Activated CD4-positive, alpha-beta T cell treated with anti-CD3 and anti-CD28 coated beads, Interleukin-2, amount 50 U/mL, for 1 hour (primary cell): ENCODE measurements around the gene AMH.

Source experiments
- DNase-seq: peaks from one replicate; pipeline ENCODE4 v3.0.0-alpha.2; 2020

Gene AMH

GRCh38 chr19:2251106-2252054 is 2.3 kb downstream of the AMH start:
- DNase-seq = no peak

GRCh38 chr19:2252055-2252796 is 3.1 kb downstream of the AMH start:
- DNase-seq = no peak

GRCh38 chr19:2252797-2253105 is 3.6 kb downstream of the AMH start:
- DNase-seq = no peak

GRCh38 chr19:2253106-2254063 is 4.3 kb downstream of the AMH start:
- peak; percentile 56 for DNase-seq

GRCh38 chr19:2254064-2254872 is 5.1 kb downstream of the AMH start:
- no peak for DNase-seq

GRCh38 chr19:2255112-2255845 is 6.2 kb downstream of the AMH start:
- DNase-seq = no peak

GRCh38 chr19:2255982-2256685 is 7.0 kb downstream of the AMH start, which contains the start of gene JSRP1:
Gene JSRP1, minus strand, starts transcription at chr19:2256417. Its CDS starts 1,103 bp downstream, at chr19:2255314.
- no peak for DNase-seq

GRCh38 chr19:2259336-2259735 is 10.2 kb downstream of the AMH start:
- no peak for DNase-seq

DNA sequence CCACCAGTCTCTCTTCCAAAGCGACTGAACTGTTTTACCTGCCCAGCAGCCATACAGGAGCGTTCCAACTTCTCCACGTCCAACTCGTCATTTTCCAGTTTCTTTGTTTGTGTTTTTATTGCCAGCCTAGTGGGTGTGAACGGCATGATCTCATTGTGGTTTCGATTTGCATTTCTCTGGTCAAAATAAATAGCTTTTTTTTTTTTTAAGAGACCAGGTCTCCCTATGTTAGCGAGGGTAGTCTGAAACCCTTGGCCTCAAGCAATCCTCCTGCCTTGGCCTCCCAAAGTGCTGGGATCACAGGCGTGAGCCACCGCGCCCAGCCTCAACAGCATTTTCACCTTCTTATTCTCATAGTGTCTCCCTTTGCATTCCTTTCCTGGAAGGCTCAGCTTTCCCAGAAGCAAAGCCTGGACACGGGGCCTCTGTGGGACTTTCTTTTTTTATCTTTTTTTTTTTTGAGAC is 11.2 kb downstream of the AMH start:
- DNase-seq = no peak

- peak; percentile 55 for DNase-seq
Measured at GRCh38 chr19:2261438-2262172, 12.5 kb downstream of the AMH start.

GRCh38 chr19:2266183-2266993 is 17.3 kb downstream of the AMH start:
- DNase-seq = no peak

DNA sequence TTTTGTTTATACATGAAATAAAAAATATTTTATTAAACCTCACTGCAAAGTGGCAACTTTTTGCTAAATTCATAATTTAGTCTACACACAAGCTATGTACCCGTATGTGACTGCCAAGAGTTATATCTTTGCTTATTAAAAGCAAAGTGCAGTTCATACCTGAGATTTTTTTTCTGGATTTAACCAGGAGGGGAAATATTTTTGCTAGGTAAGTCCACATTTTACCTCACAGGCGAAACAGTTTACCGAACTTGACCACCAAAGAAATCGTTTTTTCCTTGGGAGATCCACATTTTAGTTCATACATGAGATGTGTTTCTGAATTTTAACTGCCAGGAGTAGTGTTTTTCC is 19.3 kb downstream of the AMH start:
- DNase-seq = no peak

DNA sequence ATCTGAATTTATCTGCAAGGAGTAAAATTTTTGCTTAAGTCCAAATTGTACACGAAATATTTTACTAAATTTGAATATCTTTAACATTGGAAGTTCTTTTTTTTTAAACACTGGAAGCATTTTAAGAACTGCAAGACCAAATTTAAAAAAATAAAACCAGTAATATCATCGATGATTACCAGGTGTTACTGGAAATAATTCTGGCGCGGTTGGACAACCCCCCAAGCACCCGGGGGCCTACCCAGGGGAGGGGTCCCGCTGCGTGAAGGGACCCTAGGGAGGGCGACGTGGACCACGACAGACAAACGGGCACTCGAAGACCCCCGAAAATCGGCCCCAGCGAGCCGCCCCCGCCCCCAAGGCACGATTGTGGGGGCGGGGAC is 19.7 kb downstream of the AMH start:
- no peak for DNase-seq

GRCh38 chr19:2269244-2270156 is 20.4 kb downstream of the AMH start:
- peak; percentile 99 for DNase-seq

GRCh38 chr19:2270157-2270422 is 21.0 kb downstream of the AMH start:
- peak; percentile 28 for DNase-seq

GRCh38 chr19:2270423-2271233 is 21.5 kb downstream of the AMH start:
- DNase-seq = peak; percentile 68
